Uterus (tissue), 2 donors: Measurements from ENCODE around the gene SUSD3.

Experiments
- POLR2A ChIP-seq, 2 donors: fragments of 450-650 bp; IDR thresholded peaks; one replicate each; pipeline ENCODE4 v1.6.1; 2016; ENCODE audit warnings: antibody characterized with exemption in 2 of 2, mild to moderate bottlenecking in 1 of 2, moderate library complexity in 1 of 2
- TF ChIP-seq, protein P1 (sequence below), 4 experiments: fragments of 200-600 bp in 2 of 4; fragments of 450-650 bp in 2 of 4; sonication (generic) in 2 of 4; IDR thresholded peaks; one replicate each; pipeline ENCODE4 v1.5.1; 2016 to 2019; ENCODE audit warnings: antibody characterized with exemption in 4 of 4, mild to moderate bottlenecking in 2 of 4, moderate library complexity in 1 of 4

DNA sequence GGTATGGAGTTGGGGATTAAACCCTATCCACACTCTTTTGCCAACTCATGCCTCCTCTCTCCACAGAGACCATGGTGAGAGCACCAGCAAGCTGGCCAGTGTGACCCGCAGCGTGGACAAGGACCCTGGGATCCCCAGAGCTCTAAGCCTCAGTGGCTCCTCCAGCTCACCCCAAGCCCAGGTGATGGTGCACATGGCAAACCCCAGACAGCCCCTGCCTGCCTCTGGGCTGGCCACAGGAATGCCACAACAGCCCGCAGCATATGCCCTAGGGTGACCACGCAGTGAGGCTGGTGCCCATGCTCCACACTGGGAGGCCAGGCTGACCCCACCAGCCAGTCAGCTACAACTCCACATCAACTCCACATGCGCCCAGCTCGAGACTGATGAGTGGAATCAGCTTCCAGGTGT, 26.0 kb downstream of the SUSD3 start:
- TF ChIP-seq, protein P1, sequence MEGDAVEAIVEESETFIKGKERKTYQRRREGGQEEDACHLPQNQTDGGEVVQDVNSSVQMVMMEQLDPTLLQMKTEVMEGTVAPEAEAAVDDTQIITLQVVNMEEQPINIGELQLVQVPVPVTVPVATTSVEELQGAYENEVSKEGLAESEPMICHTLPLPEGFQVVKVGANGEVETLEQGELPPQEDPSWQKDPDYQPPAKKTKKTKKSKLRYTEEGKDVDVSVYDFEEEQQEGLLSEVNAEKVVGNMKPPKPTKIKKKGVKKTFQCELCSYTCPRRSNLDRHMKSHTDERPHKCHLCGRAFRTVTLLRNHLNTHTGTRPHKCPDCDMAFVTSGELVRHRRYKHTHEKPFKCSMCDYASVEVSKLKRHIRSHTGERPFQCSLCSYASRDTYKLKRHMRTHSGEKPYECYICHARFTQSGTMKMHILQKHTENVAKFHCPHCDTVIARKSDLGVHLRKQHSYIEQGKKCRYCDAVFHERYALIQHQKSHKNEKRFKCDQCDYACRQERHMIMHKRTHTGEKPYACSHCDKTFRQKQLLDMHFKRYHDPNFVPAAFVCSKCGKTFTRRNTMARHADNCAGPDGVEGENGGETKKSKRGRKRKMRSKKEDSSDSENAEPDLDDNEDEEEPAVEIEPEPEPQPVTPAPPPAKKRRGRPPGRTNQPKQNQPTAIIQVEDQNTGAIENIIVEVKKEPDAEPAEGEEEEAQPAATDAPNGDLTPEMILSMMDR (IDR thresholded peaks at IDR 0.05) = no peak
- TF ChIP-seq POLR2A (IDR thresholded peaks at IDR 0.05) = no peak
